ENCODE measurements around the gene FERMT2. TPM values are rescaled to one million over a fixed set of nuclear protein-coding genes. Genes with fewer than 3 reads are reported as not detected.
"Not testable (repeated sequence)": the region's sequence is repeated elsewhere in the genome, so short reads cannot be mapped to it uniquely, and the experiment has no call there.

Gene FERMT2
- total RNA-seq, 1 experiment from 2014 or later, result 89.6 TPM

GRCh38 chr14:52868911-52869618, 81.8 kb downstream of the FERMT2 start:
- no peak for DNase-seq (ENCODE audit: low read depth)

- not testable (repeated sequence) for DNase-seq (ENCODE audit: low read depth)
Measured at GRCh38 chr14:52864893-52865292, 86.0 kb downstream of the FERMT2 start.

- DNase-seq (ENCODE audit: low read depth), result peak; percentile 20
Measured at GRCh38 chr14:52863334-52863700, 87.5 kb downstream of the FERMT2 start.

- DNase-seq (ENCODE audit: low read depth), result peak; percentile 69
Measured at GRCh38 chr14:52862632-52863333, 88.1 kb downstream of the FERMT2 start.

- DNase-seq (ENCODE audit: low read depth), result no peak
Measured at GRCh38 chr14:52861403-52861802, 89.4 kb downstream of the FERMT2 start.

GRCh38 chr14:52860910-52861309, 89.9 kb downstream of the FERMT2 start:
- no peak for DNase-seq (ENCODE audit: low read depth)

- DNase-seq (ENCODE audit: low read depth), result no peak
Measured at GRCh38 chr14:52860209-52860608, 90.6 kb downstream of the FERMT2 start.

- DNase-seq (ENCODE audit: low read depth), result no peak
Measured at GRCh38 chr14:52856139-52856538, 94.7 kb downstream of the FERMT2 start.

- DNase-seq (ENCODE audit: low read depth), result no peak
Measured at GRCh38 chr14:52853522-52853854, 97.4 kb downstream of the FERMT2 start.

GRCh38 chr14:52852810-52853521, 97.9 kb downstream of the FERMT2 start:
- no peak for DNase-seq (ENCODE audit: low read depth)

- DNase-seq (ENCODE audit: low read depth), result peak; percentile 27
Measured at GRCh38 chr14:52850451-52850909, 100.4 kb downstream of the FERMT2 start.

- no peak for DNase-seq (ENCODE audit: low read depth)
Measured at GRCh38 chr14:52848626-52849025, 102.2 kb downstream of the FERMT2 start.

GRCh38 chr14:52846591-52846990, 104.3 kb downstream of the FERMT2 start:
- DNase-seq (ENCODE audit: low read depth), result no peak

GRCh38 chr14:52845081-52845480, 105.8 kb downstream of the FERMT2 start:
- no peak for DNase-seq (ENCODE audit: low read depth)

- DNase-seq (ENCODE audit: low read depth), result no peak
Measured at GRCh38 chr14:52844262-52845060, 106.4 kb downstream of the FERMT2 start.

- DNase-seq (ENCODE audit: low read depth), result peak; percentile 79
Measured at GRCh38 chr14:52840877-52841276, 110.0 kb downstream of the FERMT2 start.

GRCh38 chr14:52837451-52837850, 113.4 kb downstream of the FERMT2 start:
- no peak for DNase-seq (ENCODE audit: low read depth)

- DNase-seq (ENCODE audit: low read depth), result peak; percentile 32
Measured at GRCh38 chr14:52836063-52836462, 114.8 kb downstream of the FERMT2 start.

- peak; percentile 77 for DNase-seq (ENCODE audit: low read depth)
Measured at GRCh38 chr14:52835122-52835903, 115.5 kb downstream of the FERMT2 start.

- peak; percentile 92 for DNase-seq (ENCODE audit: low read depth)
Measured at GRCh38 chr14:52834440-52834842, 116.4 kb downstream of the FERMT2 start.

- DNase-seq (ENCODE audit: low read depth), result no peak
Measured at GRCh38 chr14:52833891-52834290, 117.0 kb downstream of the FERMT2 start.
